ENCODE measurements around the gene ZNF205. TPM values are rescaled to one million over a fixed set of nuclear protein-coding genes. Genes with fewer than 3 reads are reported as not detected.
A peak's percentile ranks its signal among the peaks of the same experiment; 100 is the strongest.

ZNF205 gene
- total and polyA plus RNA-seq, 9 of the 15 experiments (the other 6 are each of a cell fraction or from before 2014, with no cell fraction given), result 2.4 to 11.8 (median 5.1) TPM; not detected in 2

DNA sequence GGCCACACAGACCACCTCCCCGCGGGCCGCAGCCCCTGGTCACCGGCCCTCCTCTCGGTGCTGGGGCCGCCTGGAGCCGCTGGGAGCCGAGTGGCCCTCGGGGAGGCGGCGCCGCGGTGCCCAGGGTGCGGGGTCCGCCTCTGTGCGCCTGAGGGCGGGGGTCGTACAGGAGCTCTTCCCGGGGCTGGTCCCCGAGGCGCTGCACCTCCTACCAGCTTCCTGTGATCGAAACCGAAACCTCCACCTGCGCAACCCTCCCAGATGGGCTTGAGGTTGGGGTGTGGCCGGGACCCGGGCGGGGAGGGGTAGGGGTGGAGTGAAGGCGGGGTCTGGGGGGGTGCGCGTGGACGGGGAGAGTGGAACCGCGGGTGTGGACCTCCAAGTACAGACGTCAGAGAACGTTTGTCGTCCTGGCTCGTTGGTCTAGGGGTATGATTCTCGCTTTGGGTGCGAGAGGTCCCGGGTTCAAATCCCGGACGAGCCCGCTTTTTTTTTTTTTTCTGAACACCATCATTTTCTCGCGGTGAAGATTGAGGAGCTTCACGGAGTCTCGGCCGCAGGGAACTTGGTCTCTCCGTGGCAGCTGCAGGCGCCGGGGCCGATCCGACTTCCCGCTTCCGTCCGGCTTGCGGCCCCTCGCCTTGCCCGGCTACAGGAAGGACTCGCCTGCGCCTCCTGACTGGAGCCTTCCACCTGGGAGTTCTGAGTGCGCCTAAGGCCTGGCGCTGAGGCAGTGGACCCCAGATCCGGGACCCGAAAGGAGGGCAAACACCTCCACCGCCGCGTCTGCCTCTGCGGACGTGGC lies 46.3 kb downstream of the ZNF205 start (continued):
- TF ChIP-seq SAP30 (IDR thresholded peaks at IDR 0.05; ENCODE audit: borderline replicate concordance, insufficient read depth, low read depth, low read length, poor library complexity, severe bottlenecking) (peak; percentile 36), E2F3 (CRISPR knock-in tag; IDR thresholded peaks at IDR 0.05) (peak; percentile 75; the same call in 1 of the 2 replicates), STAT5B (CRISPR knock-in tag; IDR thresholded peaks at IDR 0.05) (no peak), MBD2 (IDR thresholded peaks at IDR 0.05; ENCODE audit: borderline replicate concordance, low read depth) (no peak), CXXC5 (CRISPR knock-in tag; IDR thresholded peaks at IDR 0.05) (peak; percentile 87), ESRRA (IDR thresholded peaks at IDR 0.05; ENCODE audit: borderline replicate concordance, low read depth) (no peak), ZNF253 (CRISPR knock-in tag; conservative IDR thresholded peaks at IDR 0.05) (no peak), BDP1 (IDR thresholded peaks at IDR 0.05; ENCODE audit: insufficient read depth, insufficient read length) (peak; percentile 43), SP1 (CRISPR knock-in tag; IDR thresholded peaks at IDR 0.05) (peak; percentile 59; the same call in 1 of the 2 replicates), NCOA6 (IDR thresholded peaks at IDR 0.05) (no peak; the same call in 1 of the 2 replicates), TCF7 (IDR thresholded peaks at IDR 0.05; ENCODE audit: borderline replicate concordance) (no peak)
- TF ChIP-seq, protein P1, sequence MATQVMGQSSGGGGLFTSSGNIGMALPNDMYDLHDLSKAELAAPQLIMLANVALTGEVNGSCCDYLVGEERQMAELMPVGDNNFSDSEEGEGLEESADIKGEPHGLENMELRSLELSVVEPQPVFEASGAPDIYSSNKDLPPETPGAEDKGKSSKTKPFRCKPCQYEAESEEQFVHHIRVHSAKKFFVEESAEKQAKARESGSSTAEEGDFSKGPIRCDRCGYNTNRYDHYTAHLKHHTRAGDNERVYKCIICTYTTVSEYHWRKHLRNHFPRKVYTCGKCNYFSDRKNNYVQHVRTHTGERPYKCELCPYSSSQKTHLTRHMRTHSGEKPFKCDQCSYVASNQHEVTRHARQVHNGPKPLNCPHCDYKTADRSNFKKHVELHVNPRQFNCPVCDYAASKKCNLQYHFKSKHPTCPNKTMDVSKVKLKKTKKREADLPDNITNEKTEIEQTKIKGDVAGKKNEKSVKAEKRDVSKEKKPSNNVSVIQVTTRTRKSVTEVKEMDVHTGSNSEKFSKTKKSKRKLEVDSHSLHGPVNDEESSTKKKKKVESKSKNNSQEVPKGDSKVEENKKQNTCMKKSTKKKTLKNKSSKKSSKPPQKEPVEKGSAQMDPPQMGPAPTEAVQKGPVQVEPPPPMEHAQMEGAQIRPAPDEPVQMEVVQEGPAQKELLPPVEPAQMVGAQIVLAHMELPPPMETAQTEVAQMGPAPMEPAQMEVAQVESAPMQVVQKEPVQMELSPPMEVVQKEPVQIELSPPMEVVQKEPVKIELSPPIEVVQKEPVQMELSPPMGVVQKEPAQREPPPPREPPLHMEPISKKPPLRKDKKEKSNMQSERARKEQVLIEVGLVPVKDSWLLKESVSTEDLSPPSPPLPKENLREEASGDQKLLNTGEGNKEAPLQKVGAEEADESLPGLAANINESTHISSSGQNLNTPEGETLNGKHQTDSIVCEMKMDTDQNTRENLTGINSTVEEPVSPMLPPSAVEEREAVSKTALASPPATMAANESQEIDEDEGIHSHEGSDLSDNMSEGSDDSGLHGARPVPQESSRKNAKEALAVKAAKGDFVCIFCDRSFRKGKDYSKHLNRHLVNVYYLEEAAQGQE (IDR thresholded peaks at IDR 0.05; ENCODE audit: borderline replicate concordance), result no peak
- TF ChIP-seq, protein P1 (CRISPR knock-in tag; IDR thresholded peaks at IDR 0.05; ENCODE audit: low read depth), result no peak
- TF ChIP-seq, protein P2, sequence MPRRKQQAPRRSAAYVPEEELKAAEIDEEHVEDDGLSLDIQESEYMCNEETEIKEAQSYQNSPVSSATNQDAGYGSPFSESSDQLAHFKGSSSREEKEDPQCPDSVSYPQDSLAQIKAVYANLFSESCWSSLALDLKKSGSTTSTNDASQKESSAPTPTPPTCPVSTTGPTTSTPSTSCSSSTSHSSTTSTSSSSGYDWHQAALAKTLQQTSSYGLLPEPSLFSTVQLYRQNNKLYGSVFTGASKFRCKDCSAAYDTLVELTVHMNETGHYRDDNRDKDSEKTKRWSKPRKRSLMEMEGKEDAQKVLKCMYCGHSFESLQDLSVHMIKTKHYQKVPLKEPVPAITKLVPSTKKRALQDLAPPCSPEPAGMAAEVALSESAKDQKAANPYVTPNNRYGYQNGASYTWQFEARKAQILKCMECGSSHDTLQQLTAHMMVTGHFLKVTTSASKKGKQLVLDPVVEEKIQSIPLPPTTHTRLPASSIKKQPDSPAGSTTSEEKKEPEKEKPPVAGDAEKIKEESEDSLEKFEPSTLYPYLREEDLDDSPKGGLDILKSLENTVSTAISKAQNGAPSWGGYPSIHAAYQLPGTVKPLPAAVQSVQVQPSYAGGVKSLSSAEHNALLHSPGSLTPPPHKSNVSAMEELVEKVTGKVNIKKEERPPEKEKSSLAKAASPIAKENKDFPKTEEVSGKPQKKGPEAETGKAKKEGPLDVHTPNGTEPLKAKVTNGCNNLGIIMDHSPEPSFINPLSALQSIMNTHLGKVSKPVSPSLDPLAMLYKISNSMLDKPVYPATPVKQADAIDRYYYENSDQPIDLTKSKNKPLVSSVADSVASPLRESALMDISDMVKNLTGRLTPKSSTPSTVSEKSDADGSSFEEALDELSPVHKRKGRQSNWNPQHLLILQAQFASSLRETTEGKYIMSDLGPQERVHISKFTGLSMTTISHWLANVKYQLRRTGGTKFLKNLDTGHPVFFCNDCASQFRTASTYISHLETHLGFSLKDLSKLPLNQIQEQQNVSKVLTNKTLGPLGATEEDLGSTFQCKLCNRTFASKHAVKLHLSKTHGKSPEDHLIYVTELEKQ (CRISPR knock-in tag; IDR thresholded peaks at IDR 0.05), result no peak
